GM18870 (cell line): ENCODE data around the gene S1PR2.

ENCODE experiments used
- ATAC-seq: cut with Tn5 transposase; IDR thresholded peaks from one replicate; pipeline ENCODE4 v1.9.1; 2021; ENCODE audit warnings: moderate library complexity; ENCODE audit not compliant: unreplicated experiment

S1PR2 gene, protein sequence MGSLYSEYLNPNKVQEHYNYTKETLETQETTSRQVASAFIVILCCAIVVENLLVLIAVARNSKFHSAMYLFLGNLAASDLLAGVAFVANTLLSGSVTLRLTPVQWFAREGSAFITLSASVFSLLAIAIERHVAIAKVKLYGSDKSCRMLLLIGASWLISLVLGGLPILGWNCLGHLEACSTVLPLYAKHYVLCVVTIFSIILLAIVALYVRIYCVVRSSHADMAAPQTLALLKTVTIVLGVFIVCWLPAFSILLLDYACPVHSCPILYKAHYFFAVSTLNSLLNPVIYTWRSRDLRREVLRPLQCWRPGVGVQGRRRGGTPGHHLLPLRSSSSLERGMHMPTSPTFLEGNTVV

GRCh38 chr19:10230861-10231611 lies at the start of gene S1PR2:
Gene S1PR2 (minus strand): TSS chr19:10231331. CDS start chr19:10224905, 6,426 bp downstream.
- no peak for ATAC-seq

DNA sequence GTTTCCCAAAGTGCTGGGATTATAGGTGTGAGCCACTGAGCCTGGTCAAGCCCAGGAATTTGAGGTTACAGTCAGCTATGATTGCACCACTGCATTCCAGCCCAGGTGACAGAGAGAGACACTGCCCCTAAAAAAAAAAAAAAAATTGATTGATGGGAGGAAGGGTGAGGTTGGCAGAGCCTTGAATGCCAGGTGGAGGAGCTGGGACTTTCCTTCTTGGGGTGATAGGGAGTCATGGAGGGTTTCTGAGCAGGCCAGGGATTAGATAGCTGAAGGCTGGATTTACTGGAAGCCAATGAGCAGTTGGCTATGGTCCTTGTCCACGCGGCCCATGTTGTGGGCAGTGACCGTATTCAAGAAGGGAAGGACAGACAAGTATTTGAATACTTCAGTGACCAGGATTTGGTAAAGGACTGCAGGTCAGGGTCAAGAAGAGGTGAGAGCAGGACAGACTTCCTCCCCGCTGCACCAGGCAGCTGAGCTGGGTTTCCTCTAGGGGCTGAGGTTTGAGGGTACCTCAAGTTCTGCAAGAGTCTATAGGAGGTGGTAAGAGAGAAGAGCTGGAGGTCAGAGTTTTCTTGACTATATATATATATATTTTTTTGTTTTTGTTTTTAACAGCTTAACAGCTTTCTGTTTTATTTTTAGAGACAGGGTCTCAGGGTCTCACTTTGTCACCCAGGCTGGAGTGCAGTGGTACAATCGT lies 48.8 kb upstream of the S1PR2 start:
- ATAC-seq: no peak

DNA sequence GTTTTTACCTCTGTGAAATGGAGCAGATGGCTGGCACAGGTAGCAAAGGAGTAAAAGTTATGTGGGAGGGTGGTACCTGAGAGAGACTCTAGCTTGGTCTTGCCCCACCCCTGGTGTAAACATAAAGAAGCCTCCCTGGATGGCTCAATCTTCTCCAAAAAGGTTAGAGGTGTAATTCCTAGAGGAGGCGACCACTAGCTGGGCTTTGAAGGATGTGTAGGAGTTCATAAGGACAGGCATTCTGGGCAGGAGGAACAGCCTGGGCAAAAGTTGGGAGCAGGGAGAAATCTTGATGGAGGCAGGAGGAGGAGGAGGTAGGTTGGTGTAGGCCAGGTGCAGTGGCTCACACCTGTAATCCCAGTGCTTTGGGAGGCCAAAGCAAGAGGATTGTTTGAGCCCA lies 47.8 kb upstream of the S1PR2 start:
- no peak for ATAC-seq

GRCh38 chr19:10277795-10278589 lies 46.9 kb upstream of the S1PR2 start:
- ATAC-seq: no peak

- no peak for ATAC-seq
Observed at GRCh38 chr19:10274589-10274988, 43.5 kb upstream of the S1PR2 start.

- ATAC-seq: no peak
Observed at GRCh38 chr19:10271543-10272086, 40.5 kb upstream of the S1PR2 start.

GRCh38 chr19:10270616-10271394 lies 39.7 kb upstream of the S1PR2 start, which contains the start of gene ICAM1:
Gene ICAM1 (plus strand): TSS chr19:10271120. CDS start chr19:10271160, 40 bp downstream.
- no peak for ATAC-seq

DNA sequence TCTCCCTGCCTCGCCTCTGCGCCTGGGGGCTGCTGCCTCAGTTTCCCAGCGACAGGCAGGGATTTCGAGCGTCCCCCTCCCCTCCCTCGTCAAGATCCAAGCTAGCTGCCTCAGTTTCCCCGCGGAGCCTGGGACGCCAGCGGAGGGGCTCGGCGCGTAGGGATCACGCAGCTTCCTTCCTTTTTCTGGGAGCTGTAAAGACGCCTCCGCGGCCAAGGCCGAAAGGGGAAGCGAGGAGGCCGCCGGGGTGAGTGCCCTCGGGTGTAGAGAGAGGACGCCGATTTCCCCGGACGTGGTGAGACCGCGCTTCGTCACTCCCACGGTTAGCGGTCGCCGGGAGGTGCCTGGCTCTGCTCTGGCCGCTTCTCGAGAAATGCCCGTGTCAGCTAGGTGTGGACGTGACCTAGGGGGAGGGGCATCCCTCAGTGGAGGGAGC lies 39.1 kb upstream of the S1PR2 start:
- ATAC-seq: no peak

DNA sequence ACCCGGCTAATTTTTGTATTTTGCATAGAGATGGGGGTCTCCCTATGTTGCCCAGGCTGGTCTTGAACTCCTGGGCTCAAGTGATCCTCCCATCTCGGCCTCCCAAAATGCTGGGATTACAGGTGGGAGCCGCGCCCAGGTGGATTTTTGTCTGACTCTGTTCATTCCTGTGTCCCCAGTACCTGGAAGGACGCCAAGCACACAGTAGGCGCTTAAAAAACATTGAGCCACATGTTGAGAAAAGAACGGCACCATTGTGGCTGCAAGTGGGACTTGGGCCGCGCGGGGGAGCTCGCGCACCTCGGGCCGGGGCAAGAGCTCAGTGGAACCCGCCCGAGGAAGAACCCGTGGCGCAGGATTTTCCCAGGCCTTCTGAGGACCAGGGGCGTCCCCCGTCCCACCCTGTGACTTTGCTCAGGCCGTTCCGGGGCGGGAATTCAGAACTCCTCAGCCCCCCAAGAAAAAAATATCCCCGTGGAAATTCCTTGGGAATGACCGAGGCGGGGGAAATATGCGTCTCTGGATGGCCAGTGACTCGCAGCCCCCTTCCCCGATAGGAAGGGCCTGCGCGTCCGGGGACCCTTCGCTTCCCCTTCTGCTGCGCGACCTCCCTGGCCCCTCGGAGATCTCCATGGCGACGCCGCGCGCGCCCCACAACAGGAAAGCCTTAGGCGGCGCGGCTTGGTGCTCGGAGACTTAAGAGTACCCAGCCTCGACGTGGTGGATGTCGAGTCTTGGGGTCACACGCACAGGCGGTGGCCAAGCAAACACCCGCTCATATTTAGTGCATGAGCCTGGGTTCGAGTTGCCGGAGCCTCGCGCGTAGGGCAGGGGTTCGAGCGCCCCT lies 38.4 kb upstream of the S1PR2 start:
- ATAC-seq: no peak

GRCh38 chr19:10268071-10268470 lies 36.9 kb upstream of the S1PR2 start:
- ATAC-seq: no peak

DNA sequence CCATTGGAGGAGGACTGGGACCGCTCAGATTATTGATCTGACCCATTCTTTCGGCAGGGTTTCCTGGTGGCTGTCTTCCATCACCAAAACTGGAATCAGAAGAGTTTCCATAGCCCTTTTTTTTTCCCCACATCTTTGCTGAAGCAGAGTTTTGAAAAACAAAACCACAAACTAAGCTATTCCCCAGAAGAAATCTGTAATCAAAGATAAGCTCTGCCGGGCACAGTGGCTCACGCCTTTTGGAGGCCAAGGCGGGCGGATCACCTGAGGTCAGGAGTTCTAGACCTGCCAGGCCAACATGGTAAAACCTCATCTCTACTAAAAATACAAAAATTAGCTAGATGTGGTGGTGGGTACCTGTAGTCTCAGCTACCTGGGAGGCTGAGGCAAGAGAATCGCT lies 35.6 kb upstream of the S1PR2 start:
- no peak for ATAC-seq

- ATAC-seq: no peak
Observed at GRCh38 chr19:10262771-10263170, 31.6 kb upstream of the S1PR2 start.

GRCh38 chr19:10260141-10260584 lies 29.0 kb upstream of the S1PR2 start:
- ATAC-seq: no peak

GRCh38 chr19:10259162-10259905 lies 28.2 kb upstream of the S1PR2 start:
- ATAC-seq: no peak

- ATAC-seq: no peak
Observed at GRCh38 chr19:10258080-10258710, 27.1 kb upstream of the S1PR2 start.

DNA sequence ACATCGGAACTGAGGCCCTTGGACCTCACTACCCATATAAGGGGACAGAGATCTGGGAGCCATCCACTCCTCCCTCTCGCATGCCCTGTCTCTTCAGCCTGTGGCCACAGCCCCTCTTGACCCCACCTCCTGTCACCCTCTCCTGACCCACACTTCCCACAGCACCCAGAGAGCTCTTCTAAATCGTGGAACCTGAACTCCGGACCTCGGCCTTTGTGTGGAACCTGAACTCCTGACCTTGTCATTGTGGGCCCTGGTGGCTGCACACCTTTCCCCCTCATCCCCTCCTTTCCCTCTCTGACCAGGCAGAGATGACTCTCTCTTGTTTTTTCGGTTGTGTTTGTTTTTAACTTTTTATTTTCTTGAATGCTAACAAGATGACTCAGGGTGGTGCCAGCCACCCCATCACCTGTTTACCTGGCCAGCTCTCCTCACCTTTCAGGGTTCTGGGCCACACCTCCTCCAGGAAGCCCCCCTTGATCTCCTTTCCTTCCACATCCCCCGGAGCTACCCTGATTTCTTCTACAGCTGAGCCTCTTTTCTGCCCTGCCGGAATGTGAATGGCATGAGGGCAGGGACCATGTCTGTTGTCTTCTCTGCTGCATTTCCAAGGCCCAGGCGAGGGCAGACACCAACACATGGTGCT lies 26.0 kb upstream of the S1PR2 start:
- ATAC-seq: no peak

- ATAC-seq: no peak
Observed at GRCh38 chr19:10256551-10256950, 25.4 kb upstream of the S1PR2 start.
